GM10248 (cell line): ENCODE data around the gene SLC9A5.

Experiments used
- CTCF ChIA-PET: fragments of 300-600 bp; sonication (Branson Sonifier 250); formaldehyde crosslinking; extraction: SDS; loops from one replicate; lab custom pipeline; 2021; ENCODE audit warnings: antibody characterized with exemption; lab: Yijun Ruan, JAX
- POLR2A ChIA-PET: fragments of 350-650 bp; sonication (Branson Sonifier 250); formaldehyde crosslinking; extraction: SDS; loops from one replicate; lab custom pipeline; 2020; ENCODE audit warnings: antibody characterized with exemption; lab: Yijun Ruan, JAX
- DNase-seq: peaks from one replicate; pipeline ENCODE4 v3.0.0; 2012; ENCODE audit errors: extremely low spot score
- TF ChIP-seq, protein P1 (sequence below): IDR thresholded peaks from 2 replicates; pipeline ENCODE4 v1.5.1; 2012; ENCODE audit warnings: mild to moderate bottlenecking, low read depth; ENCODE audit errors: extremely low read depth, missing control alignments, control extremely low read depth

SLC9A5 gene

DNA sequence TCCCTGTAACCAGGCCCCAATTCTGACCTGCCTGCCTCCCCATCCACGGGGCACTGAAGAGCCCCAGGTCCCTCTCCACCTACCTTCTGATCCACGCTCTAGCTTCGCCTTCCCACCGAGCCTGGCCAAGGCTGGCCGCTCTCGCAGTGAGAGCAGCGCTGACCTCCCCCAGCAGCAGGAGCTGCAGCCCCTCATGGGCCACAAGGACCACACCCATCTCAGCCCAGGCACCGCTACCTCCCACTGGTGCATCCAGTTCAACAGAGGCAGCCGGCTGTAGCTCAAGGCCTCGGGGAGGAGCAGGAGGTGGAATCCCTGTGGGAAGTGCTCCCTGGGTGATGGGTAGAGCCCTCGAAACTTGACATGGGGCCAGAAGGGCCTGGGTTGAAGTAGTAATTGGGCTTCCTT, 22.2 kb downstream of the SLC9A5 start:
- no peak for DNase-seq
- TF ChIP-seq, protein P1, sequence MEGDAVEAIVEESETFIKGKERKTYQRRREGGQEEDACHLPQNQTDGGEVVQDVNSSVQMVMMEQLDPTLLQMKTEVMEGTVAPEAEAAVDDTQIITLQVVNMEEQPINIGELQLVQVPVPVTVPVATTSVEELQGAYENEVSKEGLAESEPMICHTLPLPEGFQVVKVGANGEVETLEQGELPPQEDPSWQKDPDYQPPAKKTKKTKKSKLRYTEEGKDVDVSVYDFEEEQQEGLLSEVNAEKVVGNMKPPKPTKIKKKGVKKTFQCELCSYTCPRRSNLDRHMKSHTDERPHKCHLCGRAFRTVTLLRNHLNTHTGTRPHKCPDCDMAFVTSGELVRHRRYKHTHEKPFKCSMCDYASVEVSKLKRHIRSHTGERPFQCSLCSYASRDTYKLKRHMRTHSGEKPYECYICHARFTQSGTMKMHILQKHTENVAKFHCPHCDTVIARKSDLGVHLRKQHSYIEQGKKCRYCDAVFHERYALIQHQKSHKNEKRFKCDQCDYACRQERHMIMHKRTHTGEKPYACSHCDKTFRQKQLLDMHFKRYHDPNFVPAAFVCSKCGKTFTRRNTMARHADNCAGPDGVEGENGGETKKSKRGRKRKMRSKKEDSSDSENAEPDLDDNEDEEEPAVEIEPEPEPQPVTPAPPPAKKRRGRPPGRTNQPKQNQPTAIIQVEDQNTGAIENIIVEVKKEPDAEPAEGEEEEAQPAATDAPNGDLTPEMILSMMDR, result no peak
- ChIA-PET POLR2A (interaction anchor here (0.6 kb wide), 1 partner anchor 1333 kb away, joined by 3 read pairs; no protein-coding TSS in a partner anchor), CTCF (interaction anchor here (0.9 to 1.9 kb wide), 6 partner anchors 10 to 157 kb away, joined by 4 to 7 read pairs (median 4); no protein-coding TSS in a partner anchor)

DNA sequence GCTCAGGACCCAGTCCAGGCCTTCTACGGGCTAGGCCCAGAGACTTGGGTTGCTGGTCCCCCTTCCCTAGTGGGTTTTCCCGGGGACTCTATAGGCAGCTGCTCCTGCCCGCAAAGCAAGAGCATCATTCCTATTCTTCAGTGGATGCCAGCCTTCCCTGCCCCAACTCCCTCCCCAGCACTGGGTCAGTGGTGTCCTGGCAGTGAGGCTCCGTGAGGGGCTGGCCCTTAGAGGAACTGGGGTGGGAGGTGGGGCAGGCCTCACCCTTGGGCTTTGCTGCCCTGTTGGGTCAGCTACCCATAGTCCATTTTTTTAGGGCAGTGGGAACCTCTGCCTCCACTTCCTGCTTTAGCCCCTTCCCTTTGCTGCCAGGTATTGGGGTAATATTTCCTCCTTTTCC, 22.7 kb downstream of the SLC9A5 start:
- POLR2A ChIA-PET, result interaction anchor here (0.6 kb wide), 1 partner anchor 1333 kb away, joined by 3 read pairs; no protein-coding TSS in a partner anchor
- TF ChIP-seq, protein P1, result no peak
- CTCF ChIA-PET, result interaction anchor here (0.9 to 1.4 kb wide), 4 partner anchors 10 to 15 kb away, joined by 4 to 5 read pairs (median 4); no protein-coding TSS in a partner anchor
- DNase-seq, result no peak

DNA sequence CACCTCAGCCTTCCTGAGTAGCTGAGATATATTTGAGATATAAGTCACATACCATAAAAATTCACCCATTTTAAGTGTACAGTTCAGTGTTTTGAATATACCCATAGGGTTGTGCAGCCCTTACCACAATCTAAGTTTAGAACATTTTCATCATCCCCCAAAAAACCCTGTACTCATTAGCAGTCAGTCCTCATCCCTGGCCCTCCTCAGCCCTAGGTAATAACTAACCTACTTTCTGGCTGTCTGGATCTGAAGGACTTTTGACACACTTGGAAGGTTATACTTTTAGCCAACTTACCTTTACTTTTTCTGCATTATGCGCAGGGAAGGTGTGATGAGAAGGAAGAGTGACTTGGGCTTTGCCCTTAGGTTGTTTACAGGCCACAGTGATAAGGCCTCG, 26.5 kb downstream of the SLC9A5 start:
- ChIA-PET CTCF (no interaction called here), POLR2A (no interaction called here)
- TF ChIP-seq, protein P1, result no peak
- DNase-seq, result no peak

DNA sequence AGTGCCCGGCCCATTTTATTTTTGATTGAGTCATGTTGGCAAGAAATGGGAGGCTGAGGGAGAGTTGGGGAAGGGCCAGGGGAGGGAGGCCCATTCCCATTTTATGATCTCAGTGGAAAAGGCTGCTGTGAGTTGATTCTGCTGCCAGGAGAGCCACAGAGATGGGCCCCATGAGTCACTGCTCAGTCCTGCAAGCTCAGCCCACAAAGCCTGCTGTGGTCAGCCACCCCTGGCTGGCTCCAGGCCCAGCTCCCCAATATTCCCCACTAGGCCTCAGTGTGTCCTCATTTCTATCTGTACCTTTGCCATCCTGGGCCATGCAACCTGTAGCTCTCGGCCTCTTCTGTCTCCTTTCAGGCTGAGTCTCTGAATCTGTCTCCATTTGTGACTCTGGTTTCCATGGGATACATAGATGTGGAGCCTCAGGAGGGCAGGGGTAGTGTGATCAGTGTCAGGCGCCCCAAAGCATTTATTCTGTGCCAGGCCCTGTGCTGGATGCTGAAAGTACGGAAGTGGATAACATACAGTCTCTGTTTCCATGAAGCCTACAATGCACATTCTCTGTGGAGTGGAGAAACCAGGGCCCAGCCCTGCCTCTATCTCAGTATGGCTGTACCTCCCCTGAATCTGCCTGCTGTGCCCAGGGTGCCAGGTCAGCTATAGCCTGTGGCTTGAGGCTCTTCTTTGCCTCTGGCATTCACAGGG, 28.7 kb downstream of the SLC9A5 start:
- DNase-seq, result no peak
- TF ChIP-seq, protein P1, result no peak
- POLR2A ChIA-PET, result no interaction called here
- CTCF ChIA-PET, result interaction anchor here (0.7 to 2.5 kb wide), 8 partner anchors 8 to 203 kb away, joined by 3 to 16 read pairs (median 5); partner anchors contain the start of gene ATP6V0D1

DNA sequence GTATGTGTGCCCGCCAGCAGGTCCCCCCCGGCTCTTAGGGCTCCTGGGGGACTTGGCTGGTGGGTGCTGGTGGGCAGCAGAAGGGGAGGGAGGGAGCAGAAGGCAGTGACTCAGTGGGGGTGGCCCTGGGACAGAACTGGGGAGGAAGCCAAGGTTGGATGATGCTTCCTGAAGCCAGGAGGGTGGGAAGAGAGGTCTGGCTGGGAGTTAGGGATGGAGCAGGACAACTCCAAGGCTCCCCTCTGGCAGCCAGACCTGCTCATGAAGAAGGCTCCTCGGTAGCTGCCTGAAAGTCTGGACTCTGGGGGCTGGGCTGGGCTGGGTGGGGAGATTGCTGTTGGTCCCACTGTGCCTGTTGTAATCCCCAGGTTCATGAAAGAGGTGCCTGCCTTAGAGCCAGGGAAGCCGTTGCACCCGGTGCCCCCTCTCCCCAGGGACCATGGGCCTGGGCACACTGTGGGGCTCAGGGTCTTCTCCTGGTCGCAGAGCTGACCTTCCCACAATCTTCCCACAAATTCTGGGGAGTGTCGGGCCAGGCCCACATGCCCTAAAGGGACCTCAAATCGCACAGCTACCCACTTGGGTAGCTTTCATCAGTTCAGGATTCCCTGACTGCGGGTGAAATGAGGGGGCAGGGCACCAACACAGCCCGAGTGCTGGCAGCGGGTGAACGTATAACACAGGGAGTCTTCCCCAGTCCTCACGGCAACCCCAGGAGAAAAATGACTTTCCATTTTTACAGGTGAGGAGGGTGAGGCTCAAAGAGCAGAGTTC, 29.4 kb downstream of the SLC9A5 start:
- POLR2A ChIA-PET, result no interaction called here
- no peak for DNase-seq
- TF ChIP-seq, protein P1, result no peak
- CTCF ChIA-PET, result interaction anchor here (0.7 to 2.5 kb wide), 20 partner anchors 8 to 203 kb away, joined by 3 to 16 read pairs (median 4); partner anchors contain the start of genes ATP6V0D1 and TPPP3

DNA sequence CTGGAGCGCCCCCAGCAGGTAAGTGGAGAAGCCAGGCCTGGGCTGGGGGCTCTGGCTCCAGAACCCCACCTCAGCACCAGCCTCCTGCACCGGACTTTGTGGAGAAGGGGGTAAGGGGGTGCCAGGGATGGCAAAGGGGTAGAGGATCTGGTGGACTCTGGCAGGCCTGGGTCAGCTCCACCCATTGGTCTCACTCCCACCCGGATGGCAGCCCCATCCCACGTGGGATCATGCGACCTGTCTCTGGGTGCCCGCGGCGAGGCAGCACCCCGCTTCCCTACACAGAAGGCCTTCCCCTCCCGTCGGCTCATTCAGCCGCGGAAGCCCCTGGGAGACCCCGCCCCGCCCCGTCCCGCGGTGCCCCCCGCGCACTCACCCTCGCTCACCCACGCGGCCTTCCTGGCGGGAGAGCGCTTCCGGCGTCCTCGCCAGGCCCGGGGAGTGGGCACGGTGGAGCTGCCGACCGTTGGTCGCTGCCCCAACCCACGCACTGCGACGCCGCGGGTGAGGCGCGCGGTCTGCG, 30.1 kb downstream of the SLC9A5 start:
- ChIA-PET CTCF (interaction anchor here (0.7 to 2.5 kb wide), 19 partner anchors 8 to 203 kb away, joined by 3 to 16 read pairs (median 4); partner anchors contain the start of genes ATP6V0D1 and TPPP3), POLR2A (no interaction called here)
- DNase-seq, result peak; percentile 78
- TF ChIP-seq, protein P1, result peak; percentile 42
